Thoracic aorta (tissue), 2 donors: Measurements from ENCODE around the gene TRIM51. TPM values are rescaled to one million over a fixed set of nuclear protein-coding genes. Genes with fewer than 3 reads are reported as not detected.
"Not testable (repeated sequence)": the region's sequence is repeated elsewhere in the genome, so short reads cannot be mapped to it uniquely, and the experiment has no call there.

Source experiments
- ATAC-seq: fragments of 150-250 bp; one replicate; pipeline ENCODE4 v1.8.0; 2017; ENCODE audit warnings: low read depth; ENCODE audit not compliant: insufficient number of reproducible peaks, low FRiP score
- DNase-seq: peaks from one replicate; pipeline ENCODE4 v3.0.0-alpha.2; 2020; ENCODE audit warnings: low spot score
- H3K27ac ChIP-seq, 2 donors: fragments of 200-600 bp; sonication (generic); 1 replicate in 1 of 2; 2 replicates in 1 of 2; pipeline ENCODE4 v1.5.1; 2016; ENCODE audit warnings: mild to moderate bottlenecking in 2 of 2, moderate library complexity in 2 of 2
- H3K27me3 ChIP-seq: fragments of 200-600 bp; sonication (generic); replicated peaks from 2 replicates; pipeline ENCODE4 v1.6.0; 2016; ENCODE audit warnings: mild to moderate bottlenecking; ENCODE audit not compliant: insufficient read depth
- H3K36me3 ChIP-seq: fragments of 200-600 bp; sonication (generic); one replicate; pipeline ENCODE4 v1.5.1; 2016
- H3K4me1 ChIP-seq, 2 donors: fragments of 200-600 bp; sonication (generic); 1 replicate in 1 of 2; 2 replicates in 1 of 2; pipeline versions ENCODE4 v1.5.1 to v1.6.0; 2016; ENCODE audit warnings: low read depth in 2 of 2, mild to moderate bottlenecking in 1 of 2; ENCODE audit not compliant: control insufficient read depth in 1 of 2
- H3K4me3 ChIP-seq: fragments of 200-600 bp; sonication (generic); 2 replicates; pipeline ENCODE4 v1.5.1; 2016; ENCODE audit warnings: mild to moderate bottlenecking
- H3K9me3 ChIP-seq: fragments of 200-600 bp; sonication (generic); 2 replicates; pipeline ENCODE4 v1.5.1; 2016
- total RNA-seq, 2 donors: library from RNA; depleted of rRNA; stranded (reverse); fragments of >200 nt; gene quantifications; one replicate each; pipeline versions ENCODE4 v1.1.0 to v1.2.3, GENCODE V29; 2016
- TF ChIP-seq, protein P1 (sequence below): fragments of 200-600 bp; sonication (generic); IDR thresholded peaks from one replicate; pipeline ENCODE4 v1.5.1; 2019; ENCODE audit warnings: antibody characterized with exemption

TRIM51 gene, protein sequence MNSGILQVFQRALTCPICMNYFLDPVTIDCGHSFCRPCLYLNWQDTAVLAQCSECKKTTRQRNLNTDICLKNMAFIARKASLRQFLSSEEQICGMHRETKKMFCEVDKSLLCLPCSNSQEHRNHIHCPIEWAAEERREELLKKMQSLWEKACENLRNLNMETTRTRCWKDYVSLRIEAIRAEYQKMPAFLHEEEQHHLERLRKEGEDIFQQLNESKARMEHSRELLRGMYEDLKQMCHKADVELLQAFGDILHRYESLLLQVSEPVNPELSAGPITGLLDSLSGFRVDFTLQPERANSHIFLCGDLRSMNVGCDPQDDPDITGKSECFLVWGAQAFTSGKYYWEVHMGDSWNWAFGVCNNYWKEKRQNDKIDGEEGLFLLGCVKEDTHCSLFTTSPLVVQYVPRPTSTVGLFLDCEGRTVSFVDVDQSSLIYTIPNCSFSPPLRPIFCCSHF
- total RNA-seq = not detected

DNA sequence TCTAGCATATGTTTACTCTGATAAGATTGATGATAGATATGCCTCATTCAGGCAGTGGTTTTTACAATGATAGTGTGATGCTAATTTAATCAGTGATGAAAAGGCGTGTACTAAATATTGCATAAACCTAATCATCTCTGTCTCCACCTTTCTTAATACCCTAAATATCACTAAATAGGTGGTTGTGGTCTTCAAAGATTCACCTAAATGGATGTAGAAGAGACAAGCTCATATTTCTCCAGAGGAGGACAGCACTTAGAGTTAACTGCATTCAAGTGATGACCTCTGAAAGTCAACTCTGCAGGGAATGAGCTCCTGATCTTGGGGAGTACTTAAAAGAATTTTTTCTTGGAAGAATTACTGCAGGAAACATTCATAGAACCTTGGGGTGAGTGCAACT lies at the start of gene TRIM51:
Gene TRIM51, plus strand, starts transcription at position 301 of the 400 bp plus-strand sequence. CDS start 2,132 bp downstream, outside the sequence.
- not testable (repeated sequence) for DNase-seq, H3K27ac ChIP-seq, ATAC-seq, H3K27me3 ChIP-seq, H3K4me1 ChIP-seq, H3K9me3 ChIP-seq, H3K4me3 ChIP-seq, H3K36me3 ChIP-seq

DNA sequence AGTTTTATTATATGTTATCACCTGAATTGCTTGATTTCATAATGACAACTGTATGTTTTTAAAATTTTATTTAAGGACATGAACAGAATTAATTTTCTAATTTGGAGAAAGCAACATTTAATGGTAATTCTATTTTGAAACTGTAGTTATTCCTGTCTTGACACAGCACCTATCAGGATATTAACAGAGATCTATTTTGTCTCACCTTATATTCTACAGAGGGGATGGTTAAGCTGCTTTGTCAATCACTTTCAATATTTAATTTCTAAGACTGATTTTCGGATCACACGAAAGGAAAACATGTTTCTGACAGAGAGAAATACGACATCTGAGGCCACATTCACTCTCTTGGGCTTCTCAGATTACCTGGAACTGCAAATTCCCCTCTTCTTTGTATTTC lies 44.6 kb upstream of the TRIM51 start, which contains the start of gene OR5D16:
Gene OR5D16, plus strand, starts transcription at position 301 of the 400 bp plus-strand sequence. Its CDS starts 0 bp downstream, at position 301.
- H3K36me3 ChIP-seq = no peaks in the 10 kb centered on the region
- no peaks in the 10 kb centered on the region for H3K27me3 ChIP-seq
- ATAC-seq (no peak), DNase-seq (no peak)
- TF ChIP-seq, protein P1, sequence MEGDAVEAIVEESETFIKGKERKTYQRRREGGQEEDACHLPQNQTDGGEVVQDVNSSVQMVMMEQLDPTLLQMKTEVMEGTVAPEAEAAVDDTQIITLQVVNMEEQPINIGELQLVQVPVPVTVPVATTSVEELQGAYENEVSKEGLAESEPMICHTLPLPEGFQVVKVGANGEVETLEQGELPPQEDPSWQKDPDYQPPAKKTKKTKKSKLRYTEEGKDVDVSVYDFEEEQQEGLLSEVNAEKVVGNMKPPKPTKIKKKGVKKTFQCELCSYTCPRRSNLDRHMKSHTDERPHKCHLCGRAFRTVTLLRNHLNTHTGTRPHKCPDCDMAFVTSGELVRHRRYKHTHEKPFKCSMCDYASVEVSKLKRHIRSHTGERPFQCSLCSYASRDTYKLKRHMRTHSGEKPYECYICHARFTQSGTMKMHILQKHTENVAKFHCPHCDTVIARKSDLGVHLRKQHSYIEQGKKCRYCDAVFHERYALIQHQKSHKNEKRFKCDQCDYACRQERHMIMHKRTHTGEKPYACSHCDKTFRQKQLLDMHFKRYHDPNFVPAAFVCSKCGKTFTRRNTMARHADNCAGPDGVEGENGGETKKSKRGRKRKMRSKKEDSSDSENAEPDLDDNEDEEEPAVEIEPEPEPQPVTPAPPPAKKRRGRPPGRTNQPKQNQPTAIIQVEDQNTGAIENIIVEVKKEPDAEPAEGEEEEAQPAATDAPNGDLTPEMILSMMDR = no peak
- no peak within 1 kb of the TSS for H3K27ac ChIP-seq
- no peaks in the 10 kb centered on the region for H3K4me1 ChIP-seq
- no peak within 1 kb of the TSS for H3K4me3 ChIP-seq
- no peaks in the 10 kb centered on the region for H3K9me3 ChIP-seq

DNA sequence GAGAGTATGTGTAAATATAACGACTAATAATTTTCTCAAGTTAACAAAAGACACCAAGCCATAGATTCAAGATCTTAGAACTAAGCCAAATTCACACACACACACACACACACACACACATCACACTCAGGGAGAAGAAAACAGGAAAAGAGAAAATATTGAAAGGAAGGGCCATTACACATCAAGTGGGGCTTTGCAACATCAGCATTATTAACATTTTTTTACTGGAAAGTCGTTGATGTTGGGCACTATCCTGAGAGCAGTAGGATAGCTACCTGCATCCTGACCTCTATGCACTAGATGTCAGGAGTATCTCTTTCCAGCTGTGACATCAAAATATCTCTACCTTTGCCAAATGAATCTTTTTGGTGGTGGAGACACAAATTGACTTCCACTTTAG lies 35.6 kb upstream of the TRIM51 start:
- Histone ChIP-seq H3K4me3 (no peak overlapping the region), H3K36me3 (no peaks in the 10 kb centered on the region), H3K27me3 (no peaks in the 10 kb centered on the region), H3K27ac (no peak overlapping the region), H3K4me1 (no peaks in the 10 kb centered on the region), H3K9me3 (no peaks in the 10 kb centered on the region)
- TF ChIP-seq, protein P1 = no peak
- ATAC-seq = no peak
- DNase-seq = no peak

DNA sequence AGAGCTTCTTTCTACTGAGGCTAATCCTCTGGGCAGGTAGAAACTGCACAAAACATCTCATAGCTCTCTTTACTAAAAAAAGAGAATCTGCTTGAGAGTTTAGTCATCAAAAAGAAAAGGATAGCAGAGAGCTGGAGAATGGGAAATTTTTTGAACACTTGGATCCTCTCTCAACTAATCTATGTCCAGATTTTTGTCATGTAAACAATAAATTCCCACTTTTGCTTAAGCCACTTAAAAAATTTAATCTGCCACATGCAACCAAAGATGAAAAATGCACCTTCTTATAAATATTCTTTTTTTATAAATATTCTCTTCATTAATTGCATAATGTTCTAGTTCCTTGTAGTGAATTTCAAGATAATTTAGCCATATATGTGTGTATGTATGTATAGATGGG lies 34.1 kb upstream of the TRIM51 start:
- no peak overlapping the region for H3K27ac ChIP-seq
- no peaks in the 10 kb centered on the region for H3K9me3 ChIP-seq

DNA sequence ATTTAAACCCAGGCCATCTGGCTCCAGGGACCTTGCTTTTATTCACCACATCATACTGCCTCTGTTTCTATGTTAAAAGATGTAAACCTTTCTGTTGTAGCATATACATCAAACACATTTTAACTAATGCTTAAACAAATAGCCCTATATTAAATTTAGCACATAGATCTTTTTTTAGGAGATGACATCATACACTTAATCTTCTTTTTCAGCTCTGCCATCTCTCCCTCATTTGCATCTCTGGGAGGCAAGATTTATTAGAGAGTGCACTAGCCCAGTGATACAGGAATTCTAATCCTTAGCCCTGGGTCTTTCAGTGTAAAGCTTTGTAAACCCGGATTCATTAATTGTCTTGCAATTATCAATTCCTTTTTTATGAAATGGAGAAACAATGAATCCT lies 31.0 kb upstream of the TRIM51 start:
- TF ChIP-seq, protein P1 = no peak
- no peak overlapping the region for H3K27ac ChIP-seq
- ATAC-seq = no peak

More for the DNA sequence above, 34.1 kb upstream of the TRIM51 start:
- ATAC-seq = no peak
- Histone ChIP-seq H3K4me1 (no peaks in the 10 kb centered on the region), H3K36me3 (no peaks in the 10 kb centered on the region), H3K4me3 (no peak overlapping the region), H3K27me3 (no peaks in the 10 kb centered on the region)
- TF ChIP-seq, protein P1 = no peak
- no peak for DNase-seq

More for the DNA sequence above, 31.0 kb upstream of the TRIM51 start:
- no peaks in the 10 kb centered on the region for H3K27me3 ChIP-seq
- H3K4me3 ChIP-seq = no peak overlapping the region
- DNase-seq = no peak
- no peaks in the 10 kb centered on the region for H3K36me3 ChIP-seq
- H3K9me3 ChIP-seq = no peaks in the 10 kb centered on the region
- no peaks in the 10 kb centered on the region for H3K4me1 ChIP-seq
